GM21390 (cell line): ENCODE data around the gene TRAF2.

Experiments used
- ATAC-seq: cut with Tn5 transposase; IDR thresholded peaks from one replicate; pipeline ENCODE4 v1.9.1; 2021; ENCODE audit not compliant: unreplicated experiment

The TRAF2 gene

GRCh38 chr9:136973618-136974617 lies 87.6 kb downstream of the TRAF2 start:
- ATAC-seq: no peak

- no peak for ATAC-seq
Observed at GRCh38 chr9:136974817-136975535, 88.7 kb downstream of the TRAF2 start.

- no peak for ATAC-seq
Observed at GRCh38 chr9:136975644-136976043, 89.3 kb downstream of the TRAF2 start.
